Eye (tissue), 1 donor: ENCODE results near the gene SEZ6L.

Experiments
- DNase-seq: peaks from one replicate; pipeline ENCODE4 v3.0.0-alpha.2; 2015

SEZ6L gene

DNA sequence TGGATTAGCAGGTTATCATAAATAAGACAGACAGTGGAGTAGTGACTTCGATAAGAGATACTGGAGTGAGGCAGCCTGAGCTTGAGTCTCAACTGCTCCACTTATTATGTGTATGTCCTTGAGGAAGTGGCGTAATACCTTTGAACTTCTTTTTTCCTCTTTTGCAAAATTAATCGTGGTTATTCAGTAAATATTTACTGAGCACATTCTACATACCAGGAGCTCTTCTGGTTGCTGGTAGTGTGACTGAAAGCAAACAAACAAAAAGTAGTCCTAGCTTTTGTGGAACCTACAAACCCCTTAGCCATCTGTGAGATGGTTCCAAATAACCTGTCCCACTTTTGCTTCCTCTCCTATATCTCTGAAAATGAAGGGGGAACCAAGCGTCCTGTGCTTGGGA lies 134.2 kb downstream of the SEZ6L start:
- DNase-seq = no peak

DNA sequence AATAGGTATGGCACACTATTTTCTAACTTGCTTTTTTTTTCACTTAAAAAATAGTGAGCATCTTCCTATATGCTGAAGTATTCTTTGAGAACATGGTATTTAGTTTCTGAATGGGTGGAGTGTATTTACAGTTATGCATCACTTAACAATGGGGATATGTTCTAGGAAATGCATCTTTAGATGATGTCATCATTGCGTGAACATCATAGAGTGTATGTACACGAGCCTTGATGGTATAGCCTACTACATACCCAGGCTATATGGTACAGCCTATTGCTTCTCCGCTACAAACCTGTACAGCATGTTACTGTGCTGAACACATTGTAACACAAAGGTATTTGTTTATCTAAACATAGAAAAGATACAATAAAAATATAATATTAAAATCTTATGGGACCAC lies 135.5 kb downstream of the SEZ6L start:
- no peak for DNase-seq

DNA sequence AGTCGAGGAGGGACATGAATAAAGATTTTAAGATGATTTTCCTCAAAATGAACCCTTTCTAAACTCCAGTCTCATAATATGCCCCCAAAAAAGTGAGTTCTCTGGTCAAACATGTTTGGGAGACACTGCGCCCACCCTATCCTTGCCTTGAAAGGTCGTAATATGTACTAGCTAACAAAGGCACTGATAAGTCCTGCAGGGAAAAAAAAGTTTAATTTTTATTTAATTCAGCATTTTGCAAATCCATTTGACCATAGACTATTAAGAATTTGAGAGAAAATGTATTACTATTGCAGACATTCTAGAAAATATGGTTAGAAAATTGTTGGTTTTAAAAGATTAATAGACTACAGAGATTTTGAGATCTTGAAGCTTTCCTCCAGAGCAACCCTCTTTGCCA lies 139.2 kb downstream of the SEZ6L start:
- DNase-seq = no peak

DNA sequence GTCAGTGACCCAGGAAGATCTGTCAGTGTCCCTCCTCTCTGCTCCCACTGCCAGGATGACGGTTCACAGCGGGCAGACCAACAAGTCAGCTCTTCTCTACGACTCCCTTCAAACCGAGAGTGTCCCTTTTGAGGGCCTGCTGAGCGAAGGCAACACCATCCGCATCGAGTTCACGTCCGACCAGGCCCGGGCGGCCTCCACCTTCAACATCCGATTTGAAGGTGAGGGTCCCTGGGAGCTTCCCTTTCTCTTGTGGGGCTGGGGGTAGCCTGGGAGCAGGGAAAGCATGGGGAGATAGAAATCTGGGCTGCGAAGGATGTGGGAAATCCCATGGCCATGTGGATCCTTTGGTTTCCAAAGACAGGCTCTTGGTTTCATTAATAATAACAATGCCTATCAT lies 141.4 kb downstream of the SEZ6L start:
- DNase-seq = no peak

DNA sequence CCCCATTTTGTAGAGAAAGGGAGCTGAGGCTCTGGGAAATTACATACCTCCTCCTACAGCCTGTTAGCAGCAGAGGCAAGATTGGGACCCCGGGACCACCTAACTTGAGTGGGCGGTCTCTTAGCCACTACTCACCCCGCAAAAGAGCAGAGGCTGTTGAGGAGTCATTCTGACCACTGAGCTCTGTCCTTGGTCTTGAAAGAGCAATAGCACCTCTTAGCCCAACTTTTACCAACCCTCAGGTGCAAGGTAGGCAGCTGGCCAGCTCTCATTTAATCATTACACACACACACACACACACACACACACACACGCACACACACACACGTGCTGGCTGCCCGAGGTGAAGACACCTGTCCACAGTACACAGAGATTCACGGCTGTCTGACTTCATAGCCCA lies 144.0 kb downstream of the SEZ6L start:
- DNase-seq = no peak

DNA sequence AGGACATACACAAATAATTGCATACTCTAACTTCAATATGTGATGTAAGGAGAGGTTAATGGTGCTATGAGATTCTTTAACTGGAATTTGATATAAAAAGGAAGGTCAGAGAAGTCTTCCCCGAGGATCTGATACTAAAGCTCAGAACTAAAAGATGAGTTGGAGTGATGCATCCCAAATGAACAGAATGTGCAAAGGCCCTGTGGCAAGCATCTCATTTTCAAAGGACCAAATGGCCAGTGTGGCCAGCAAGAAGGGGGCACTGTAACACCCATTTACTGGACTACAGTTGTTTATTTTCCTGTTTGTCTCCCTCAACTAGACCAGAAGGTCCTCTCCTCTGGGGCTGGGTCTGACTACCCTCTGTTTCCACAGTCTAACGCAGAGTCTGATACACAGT lies 144.9 kb downstream of the SEZ6L start:
- no peak for DNase-seq

DNA sequence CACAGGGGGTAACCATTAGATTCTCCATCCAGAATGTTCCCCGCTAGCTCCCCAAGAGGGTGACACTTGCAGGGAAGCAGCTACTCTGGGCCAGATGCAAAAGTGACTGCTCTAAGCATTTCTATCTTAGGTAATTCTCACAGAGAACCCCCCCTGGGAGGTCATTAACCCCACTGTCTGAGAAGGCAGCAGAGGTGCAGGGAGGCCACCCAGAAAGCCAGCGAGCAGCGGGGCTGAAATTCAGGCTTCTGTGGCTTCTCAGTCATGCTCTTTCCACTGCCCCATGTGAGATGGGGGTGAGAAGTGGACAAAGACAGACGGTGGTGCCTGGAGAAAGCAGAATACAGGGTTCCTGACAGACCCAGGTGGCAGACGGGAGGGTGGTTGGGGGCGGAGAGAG lies 145.4 kb downstream of the SEZ6L start:
- DNase-seq = no peak

GRCh38 chr22:26316732-26317285 lies 147.5 kb downstream of the SEZ6L start:
- DNase-seq = no peak

- no peak for DNase-seq
These were observed 149.7 kb downstream of the SEZ6L start for GRCh38 chr22:26318975-26319374.

DNA sequence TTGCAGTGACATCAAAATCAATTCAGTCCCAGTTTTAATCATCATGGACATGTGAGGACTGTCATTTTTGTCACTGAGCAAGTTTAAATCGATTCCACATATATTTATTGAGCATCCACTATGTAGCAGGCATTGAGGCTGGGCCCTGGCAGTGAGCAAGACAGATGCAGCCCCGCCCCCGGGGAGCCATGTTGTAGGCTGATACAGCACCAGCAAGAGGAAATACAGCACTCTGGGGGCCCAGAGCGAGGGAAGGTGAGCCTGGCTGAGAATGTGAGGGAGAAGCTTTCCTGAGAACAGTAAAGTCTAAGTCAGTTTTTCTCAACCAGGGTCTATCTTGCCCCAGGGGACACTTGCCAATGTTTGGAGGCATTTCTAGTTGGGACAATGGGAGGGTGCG lies 151.2 kb downstream of the SEZ6L start:
- peak; percentile 27 for DNase-seq

DNA sequence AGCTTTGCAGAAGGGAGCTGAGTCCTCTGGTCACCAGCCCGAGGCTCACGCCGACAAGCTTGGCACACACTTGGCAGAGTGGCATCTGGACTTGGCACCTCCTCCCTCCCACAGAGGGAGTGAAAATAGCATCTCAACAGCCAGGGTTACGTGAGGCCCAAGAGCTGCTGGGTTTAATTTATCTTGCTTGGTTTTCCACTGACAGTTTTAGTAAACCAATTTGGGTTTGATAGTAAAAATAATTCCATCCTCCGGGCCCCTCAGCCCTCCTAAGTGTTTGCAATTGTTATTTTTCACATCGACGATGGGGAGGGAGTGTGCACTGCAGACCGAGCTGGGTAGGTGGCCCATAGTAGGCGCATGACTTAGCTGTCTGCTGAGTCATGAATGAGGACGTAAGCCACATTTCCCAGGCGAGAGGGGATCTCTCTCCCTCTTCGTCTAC lies 152.2 kb downstream of the SEZ6L start:
- no peak for DNase-seq

GRCh38 chr22:26322179-26322905 lies 153.1 kb downstream of the SEZ6L start:
- DNase-seq = peak; percentile 50

- no peak for DNase-seq
These were observed 153.8 kb downstream of the SEZ6L start for GRCh38 chr22:26323013-26323412.

DNA sequence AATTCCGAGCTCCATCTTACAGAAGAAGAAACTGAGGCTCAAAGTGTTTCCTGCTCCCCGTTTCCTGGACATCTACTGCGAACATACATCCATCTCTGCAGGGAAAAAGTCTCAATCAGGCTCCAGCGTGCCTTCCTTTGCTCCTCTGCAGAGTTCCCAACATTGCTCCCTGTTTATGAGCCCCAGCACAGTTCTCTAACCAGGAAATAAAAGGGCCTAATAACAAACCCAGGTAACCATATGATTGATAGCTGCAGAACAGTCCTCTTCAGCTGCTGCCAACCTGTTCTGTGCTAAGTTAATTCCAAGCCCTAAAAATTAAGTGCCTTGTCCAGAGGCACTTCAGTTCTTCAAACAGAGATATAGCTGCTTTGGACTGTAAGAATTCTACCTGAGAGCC lies 154.9 kb downstream of the SEZ6L start:
- DNase-seq = no peak

DNA sequence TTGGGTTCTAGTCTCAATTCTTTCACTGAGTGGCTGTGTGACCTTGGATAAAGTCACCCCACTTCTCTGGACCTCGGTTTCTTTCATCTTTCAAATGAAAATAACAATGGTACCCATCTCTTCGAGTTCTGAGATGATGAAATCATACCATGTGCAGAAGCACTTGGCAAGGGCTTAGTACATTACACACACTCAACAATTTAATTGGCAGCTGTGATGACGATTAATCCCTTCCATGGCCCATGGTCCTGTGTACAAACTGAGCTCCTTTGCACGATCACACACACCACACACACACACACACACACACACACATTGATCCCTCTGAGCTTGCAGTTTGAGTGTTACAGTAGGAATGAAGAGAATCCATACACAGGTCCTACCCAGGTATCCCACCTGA lies 156.4 kb downstream of the SEZ6L start:
- no peak for DNase-seq

- no peak for DNase-seq
These were observed 157.5 kb downstream of the SEZ6L start for GRCh38 chr22:26326803-26327202.

DNA sequence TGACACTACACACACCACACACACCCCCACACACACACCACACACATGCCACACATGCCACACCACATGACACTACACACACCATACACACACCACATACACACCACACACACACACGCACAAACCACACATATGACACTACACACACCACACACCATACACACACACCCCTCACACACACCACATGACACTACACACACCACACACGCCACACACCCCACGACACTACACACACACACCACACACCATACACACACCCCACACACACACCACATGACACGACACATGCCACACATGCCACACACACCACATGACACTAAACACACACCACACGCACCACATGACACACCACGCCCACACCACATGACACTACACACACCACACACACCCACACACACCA lies 158.0 kb downstream of the SEZ6L start:
- no peak for DNase-seq

DNA sequence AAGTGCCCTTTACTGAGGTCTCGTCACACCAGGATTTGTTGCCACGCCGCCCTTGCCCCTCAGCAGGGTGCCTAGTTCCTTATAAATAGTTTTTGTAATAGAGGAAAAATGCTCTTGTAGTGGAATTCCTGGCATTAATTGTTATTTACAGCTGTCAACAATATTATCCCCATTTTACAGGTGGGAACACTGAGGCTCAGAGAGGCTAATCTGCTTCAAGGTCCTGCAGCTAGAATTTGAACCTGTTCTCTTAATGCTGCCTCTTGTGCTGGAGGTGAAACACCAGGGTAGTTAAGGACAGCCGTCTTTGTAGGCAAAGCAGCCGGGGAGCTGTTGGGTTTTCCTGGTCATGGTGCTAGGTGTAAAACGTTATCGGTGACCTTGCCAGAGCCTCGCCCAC lies 159.0 kb downstream of the SEZ6L start:
- DNase-seq = no peak

GRCh38 chr22:26330971-26331625 lies 161.8 kb downstream of the SEZ6L start:
- peak; percentile 79 for DNase-seq

DNA sequence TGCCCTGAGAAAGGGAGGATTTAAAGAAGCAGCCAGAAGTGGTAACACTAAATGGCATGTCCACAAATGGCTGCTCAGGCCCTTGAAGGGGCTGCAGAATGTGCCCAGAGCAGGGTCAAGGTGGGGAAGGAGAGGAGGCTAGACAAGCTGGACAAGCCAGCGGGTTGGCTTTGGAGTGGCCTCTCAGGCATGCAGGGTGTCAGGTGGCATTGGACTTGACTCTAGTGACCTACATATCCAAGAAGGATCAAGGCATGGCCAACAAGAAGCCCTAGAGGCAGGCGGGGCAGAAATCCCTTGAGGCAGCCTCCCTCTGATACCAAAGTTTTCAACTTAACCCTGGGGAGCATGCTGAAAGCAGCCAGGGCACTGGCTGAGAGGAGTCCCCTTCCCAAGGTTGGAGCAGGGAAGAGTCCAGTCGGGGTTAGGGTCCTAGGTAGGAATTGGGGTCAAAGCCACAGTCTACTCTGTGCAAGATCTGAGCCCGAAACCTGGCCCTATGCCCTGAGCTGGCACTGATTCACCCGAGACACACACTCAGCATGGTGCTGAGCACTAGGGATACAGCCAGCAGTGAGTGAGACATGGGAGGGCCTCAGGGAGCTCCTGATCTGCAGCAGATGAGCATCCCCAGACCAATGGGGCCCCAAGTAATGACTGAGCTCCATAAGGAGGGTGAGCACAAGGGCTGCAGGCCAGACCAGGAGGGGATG lies 164.0 kb downstream of the SEZ6L start:
- no peak for DNase-seq

GRCh38 chr22:26334232-26334631 lies 165.0 kb downstream of the SEZ6L start:
- DNase-seq = no peak

DNA sequence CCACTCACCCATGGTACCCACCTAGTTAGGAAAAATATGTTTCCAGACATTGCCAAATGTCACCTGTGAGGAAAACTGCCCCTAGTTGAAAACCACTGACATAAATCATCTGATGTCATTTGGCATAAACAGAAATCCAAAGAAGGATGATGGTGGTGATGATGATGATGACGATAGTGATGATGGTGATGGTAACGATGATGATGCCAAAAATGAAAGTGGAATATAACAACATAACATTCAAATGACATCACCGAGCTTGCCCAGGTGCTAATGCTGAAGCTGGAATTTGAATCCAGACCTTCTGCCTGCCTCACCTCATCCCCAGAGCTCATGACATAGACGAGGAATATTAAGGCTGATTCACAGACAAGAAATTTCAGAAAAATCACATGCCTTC lies 167.5 kb downstream of the SEZ6L start:
- DNase-seq = no peak

DNA sequence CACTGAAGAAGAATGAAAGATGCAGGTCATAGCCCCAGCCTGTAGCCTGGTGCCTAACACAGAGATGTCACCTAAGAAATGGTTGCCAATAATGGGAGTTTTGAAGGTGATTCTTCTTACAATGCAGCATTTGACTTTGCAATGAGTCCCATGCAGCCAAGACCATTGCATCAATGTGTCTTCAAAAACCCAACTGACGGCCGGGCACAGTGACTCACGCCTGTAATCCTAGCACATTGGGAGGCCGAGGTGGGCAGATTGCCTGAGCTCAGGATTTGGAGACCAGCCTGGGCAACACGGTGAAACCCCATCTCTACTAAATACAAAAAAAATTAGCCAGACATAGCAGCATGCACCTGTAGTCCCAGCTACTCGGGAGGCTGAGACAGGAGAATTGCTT lies 170.5 kb downstream of the SEZ6L start:
- no peak for DNase-seq
